ENCODE data around the gene C1orf159.

GRCh38 chr1:1134300-1134970 lies 18.5 kb upstream of the C1orf159 start:
- TF ChIP-seq, protein P1, sequence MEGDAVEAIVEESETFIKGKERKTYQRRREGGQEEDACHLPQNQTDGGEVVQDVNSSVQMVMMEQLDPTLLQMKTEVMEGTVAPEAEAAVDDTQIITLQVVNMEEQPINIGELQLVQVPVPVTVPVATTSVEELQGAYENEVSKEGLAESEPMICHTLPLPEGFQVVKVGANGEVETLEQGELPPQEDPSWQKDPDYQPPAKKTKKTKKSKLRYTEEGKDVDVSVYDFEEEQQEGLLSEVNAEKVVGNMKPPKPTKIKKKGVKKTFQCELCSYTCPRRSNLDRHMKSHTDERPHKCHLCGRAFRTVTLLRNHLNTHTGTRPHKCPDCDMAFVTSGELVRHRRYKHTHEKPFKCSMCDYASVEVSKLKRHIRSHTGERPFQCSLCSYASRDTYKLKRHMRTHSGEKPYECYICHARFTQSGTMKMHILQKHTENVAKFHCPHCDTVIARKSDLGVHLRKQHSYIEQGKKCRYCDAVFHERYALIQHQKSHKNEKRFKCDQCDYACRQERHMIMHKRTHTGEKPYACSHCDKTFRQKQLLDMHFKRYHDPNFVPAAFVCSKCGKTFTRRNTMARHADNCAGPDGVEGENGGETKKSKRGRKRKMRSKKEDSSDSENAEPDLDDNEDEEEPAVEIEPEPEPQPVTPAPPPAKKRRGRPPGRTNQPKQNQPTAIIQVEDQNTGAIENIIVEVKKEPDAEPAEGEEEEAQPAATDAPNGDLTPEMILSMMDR (IDR thresholded peaks at IDR 0.05): no peak
- no peak for TF ChIP-seq POLR2A (IDR thresholded peaks at IDR 0.05)
